Tibial nerve (tissue), 4 donors: ENCODE measurements around the gene GPBP1. TPM values are rescaled to one million over a fixed set of nuclear protein-coding genes. Genes with fewer than 3 reads are reported as not detected.

Experiments used
- DNase-seq, 2 donors: peaks; one replicate each; pipeline ENCODE4 v3.0.0-alpha.2; 2019; ENCODE audit warnings: low spot score in 2 of 2
- H3K27ac ChIP-seq, 4 donors: fragments of 200-600 bp; sonication (generic) in 3 of 4; one replicate each; pipeline ENCODE4 v1.5.1; 2017 to 2019; ENCODE audit warnings: mild to moderate bottlenecking in 1 of 4
- H3K27me3 ChIP-seq, 2 donors: fragments of 200-600 bp; sonication (generic) in 1 of 2; one replicate each; pipeline versions ENCODE4 v1.5.1 to v1.6.0; 2017 to 2019
- H3K36me3 ChIP-seq, 3 donors: fragments of 200-600 bp; sonication (generic); one replicate each; pipeline ENCODE4 v1.5.1; 2018 to 2019
- H3K4me1 ChIP-seq, 4 donors: fragments of 200-600 bp; sonication (generic) in 3 of 4; one replicate each; pipeline ENCODE4 v1.5.1; 2017 to 2019
- H3K4me3 ChIP-seq, 4 donors: fragments of 200-600 bp; sonication (generic) in 3 of 4; one replicate each; pipeline ENCODE4 v1.5.1; 2017 to 2019; ENCODE audit warnings: mild to moderate bottlenecking in 1 of 4, moderate library complexity in 1 of 4
- H3K9me3 ChIP-seq, 4 donors: fragments of 200-600 bp; sonication (generic) in 3 of 4; one replicate each; pipeline ENCODE4 v1.5.1; 2017 to 2019
- EP300 ChIP-seq, 2 donors: sonication (generic); formaldehyde crosslinking; IDR thresholded peaks; one replicate each; pipeline ENCODE4 v1.6.1; 2017; ENCODE audit warnings: antibody characterized with exemption in 2 of 2, mild to moderate bottlenecking in 1 of 2
- POLR2A ChIP-seq, 2 donors: fragments of 450-650 bp; IDR thresholded peaks; one replicate each; pipeline ENCODE4 v1.6.1; 2017; ENCODE audit warnings: antibody characterized with exemption in 2 of 2, mild to moderate bottlenecking in 2 of 2, moderate library complexity in 2 of 2
- WGBS, 2 donors: methylation state at CpG; one replicate each; pipeline ENCODE4 v1.1.5; 2018; 5-methylcytosine and 5-hydroxymethylcytosine counted together
- total RNA-seq, 4 donors: library from RNA; depleted of rRNA; stranded (reverse); fragments of >200 nt; gene quantifications; one replicate each; pipeline ENCODE4 v1.1.0, GENCODE V29; 2016
- TF ChIP-seq, protein P1 (sequence below), 5 experiments: fragments of 200-600 bp in 3 of 5; fragments of 450-650 bp in 2 of 5; sonication (generic) in 3 of 5; IDR thresholded peaks; one replicate each; pipeline ENCODE4 v1.5.1; 2016 to 2019; ENCODE audit warnings: antibody characterized with exemption in 5 of 5, mild to moderate bottlenecking in 3 of 5, moderate library complexity in 2 of 5

Gene GPBP1
- total RNA-seq, 4 donors from 2014 or later = 74.3 to 107 (median 84.9) TPM

DNA sequence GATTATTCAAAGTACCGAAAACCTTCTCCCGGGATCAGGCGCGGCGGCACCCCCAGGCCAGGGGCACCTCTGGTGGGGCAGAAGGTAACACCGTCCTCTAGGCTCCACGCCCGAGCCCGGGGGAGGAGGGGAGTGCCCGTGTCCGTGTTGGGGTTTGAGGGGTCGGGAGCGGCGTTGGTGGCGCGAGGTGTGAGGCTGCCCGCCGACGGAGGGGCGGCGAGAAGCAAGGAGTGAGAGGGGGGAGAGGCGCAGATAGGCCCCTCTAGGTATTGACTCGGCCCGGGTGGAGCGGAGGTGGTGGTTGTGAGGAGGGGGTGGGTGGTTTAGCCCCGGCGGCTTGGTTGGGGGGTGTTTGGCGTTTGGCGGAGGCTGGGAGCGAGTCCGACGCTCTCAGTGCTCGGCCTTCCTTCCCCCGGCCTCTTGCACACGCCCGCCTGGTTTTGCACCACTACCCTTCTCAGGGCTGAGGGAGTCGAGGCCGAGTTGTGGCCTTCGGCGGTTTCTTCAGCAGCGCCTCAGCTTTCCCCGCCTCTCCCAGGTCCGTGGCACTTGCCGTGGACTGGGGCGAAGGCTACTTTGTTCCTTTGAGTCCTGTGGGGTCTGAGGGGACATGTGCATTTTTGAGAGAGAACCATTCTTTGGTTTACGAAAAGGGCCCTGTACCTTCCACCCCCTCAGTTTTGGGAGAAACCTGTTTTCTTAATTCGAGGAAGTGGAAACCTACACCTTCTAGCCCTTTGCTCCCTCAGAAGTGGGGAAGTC lies 450 bp downstream of the GPBP1 start:
- peak overlapping the region; percentile 81 to 98 (median 85) for H3K4me3 ChIP-seq
- H3K27me3 ChIP-seq = no peaks in the 10 kb centered on the region
- no peaks in the 10 kb centered on the region for H3K9me3 ChIP-seq
- H3K27ac ChIP-seq = peak overlapping the region; percentile 98 to 100 (median 99)
- 0% methylated on average over 33 to 47 of the region's 47 CpGs for WGBS, 2 donors
- no peak for DNase-seq
- H3K4me1 ChIP-seq = peaks cover 0 to 44% (median 22%) of the 10 kb centered on the region in 4 donors
- no peak for TF ChIP-seq POLR2A (IDR thresholded peaks at IDR 0.05)
- TF ChIP-seq, protein P1, sequence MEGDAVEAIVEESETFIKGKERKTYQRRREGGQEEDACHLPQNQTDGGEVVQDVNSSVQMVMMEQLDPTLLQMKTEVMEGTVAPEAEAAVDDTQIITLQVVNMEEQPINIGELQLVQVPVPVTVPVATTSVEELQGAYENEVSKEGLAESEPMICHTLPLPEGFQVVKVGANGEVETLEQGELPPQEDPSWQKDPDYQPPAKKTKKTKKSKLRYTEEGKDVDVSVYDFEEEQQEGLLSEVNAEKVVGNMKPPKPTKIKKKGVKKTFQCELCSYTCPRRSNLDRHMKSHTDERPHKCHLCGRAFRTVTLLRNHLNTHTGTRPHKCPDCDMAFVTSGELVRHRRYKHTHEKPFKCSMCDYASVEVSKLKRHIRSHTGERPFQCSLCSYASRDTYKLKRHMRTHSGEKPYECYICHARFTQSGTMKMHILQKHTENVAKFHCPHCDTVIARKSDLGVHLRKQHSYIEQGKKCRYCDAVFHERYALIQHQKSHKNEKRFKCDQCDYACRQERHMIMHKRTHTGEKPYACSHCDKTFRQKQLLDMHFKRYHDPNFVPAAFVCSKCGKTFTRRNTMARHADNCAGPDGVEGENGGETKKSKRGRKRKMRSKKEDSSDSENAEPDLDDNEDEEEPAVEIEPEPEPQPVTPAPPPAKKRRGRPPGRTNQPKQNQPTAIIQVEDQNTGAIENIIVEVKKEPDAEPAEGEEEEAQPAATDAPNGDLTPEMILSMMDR (IDR thresholded peaks at IDR 0.05) = peak in 2 of 5 experiments; percentile 30 to 38
- no peaks in the 10 kb centered on the region for H3K36me3 ChIP-seq

DNA sequence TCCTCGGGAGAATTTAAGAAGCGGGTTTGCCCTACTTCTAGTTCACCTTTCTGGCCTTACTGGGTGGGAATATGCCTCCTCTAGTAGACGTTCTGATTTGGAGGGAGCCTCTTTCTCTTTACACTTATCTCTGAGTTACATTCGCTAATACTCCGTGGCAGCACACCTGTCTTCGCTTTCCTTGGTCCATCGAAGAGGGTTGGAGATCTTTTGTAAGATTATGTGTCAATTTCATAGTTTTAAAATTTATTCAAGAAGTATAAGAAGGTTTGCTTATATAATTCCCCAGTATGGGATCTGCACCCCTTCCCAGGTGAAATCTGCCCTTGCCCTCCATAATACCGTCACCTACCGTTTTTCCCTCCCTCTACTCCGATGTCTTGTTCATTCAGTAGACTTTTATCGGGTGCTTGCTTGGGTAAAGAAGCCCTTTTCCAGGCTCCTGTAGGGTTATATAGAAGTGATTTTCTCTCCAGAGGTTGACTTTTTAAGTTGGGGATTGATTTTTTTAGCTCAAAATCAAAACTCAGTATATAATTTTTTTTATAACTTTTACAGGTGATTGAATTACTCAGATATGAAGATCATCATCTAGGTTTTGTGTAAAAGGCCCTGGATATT lies 1.1 kb downstream of the GPBP1 start:
- TF ChIP-seq, protein P1 (IDR thresholded peaks at IDR 0.05) = no peak
- TF ChIP-seq POLR2A (IDR thresholded peaks at IDR 0.05) (no peak), EP300 (IDR thresholded peaks at IDR 0.05) (no peak)
- H3K36me3 ChIP-seq = no peaks in the 10 kb centered on the region
- H3K27me3 ChIP-seq = no peaks in the 10 kb centered on the region
- peaks cover 0 to 51% (median 27%) of the 10 kb centered on the region in 4 donors for H3K4me1 ChIP-seq
- no peaks in the 10 kb centered on the region for H3K9me3 ChIP-seq
- peak overlapping the region; percentile 81 to 98 (median 85) for H3K4me3 ChIP-seq
- 1 to 2% methylated on average over 11 of the region's 11 CpGs for WGBS, 2 donors
- DNase-seq = no peak
- H3K27ac ChIP-seq = peak overlapping the region; percentile 98 to 100 (median 99)

DNA sequence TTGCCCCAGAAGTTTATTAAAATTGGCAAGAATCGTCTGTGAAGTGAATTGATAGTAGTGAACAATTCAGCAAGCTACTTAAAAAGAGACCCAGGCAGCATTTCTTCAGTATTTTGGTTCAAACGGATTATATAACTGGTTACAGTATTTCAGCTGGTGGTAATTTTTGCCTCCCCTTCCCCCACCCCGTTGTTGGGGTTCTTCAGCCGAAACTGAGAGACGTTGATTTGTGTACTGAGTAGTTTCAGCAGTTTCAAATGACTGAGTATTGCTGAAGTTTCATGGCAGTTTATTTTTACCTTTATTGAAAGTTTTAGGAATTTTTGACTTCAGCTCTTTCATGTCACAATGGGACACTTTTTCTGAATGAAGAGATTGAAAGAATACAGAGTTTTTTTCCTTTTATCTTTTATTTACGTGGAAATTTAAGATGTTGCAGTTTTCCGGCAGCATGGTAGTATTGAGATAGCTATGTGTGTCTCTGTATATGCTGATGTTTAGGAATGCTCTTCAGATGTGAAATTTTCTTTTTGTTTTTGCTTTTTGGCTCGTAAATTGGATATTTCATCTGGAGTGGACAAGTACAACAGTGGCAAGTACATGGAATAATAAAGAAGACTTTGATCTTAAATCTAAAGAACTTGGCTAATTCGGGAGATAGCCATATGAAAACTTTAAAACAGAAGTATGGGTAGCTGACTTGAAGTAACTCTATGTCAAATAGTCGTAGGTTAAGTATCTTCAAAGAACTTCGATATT lies 1.9 kb downstream of the GPBP1 start:
- WGBS, 2 donors = 3% methylated on average over 11 of the region's 11 CpGs
- DNase-seq = no peak
- Histone ChIP-seq H3K4me1 (peaks cover 0 to 59% (median 33%) of the 10 kb centered on the region in 4 donors), H3K27ac (peak overlapping the region; percentile 98 to 100 (median 99)), H3K27me3 (no peaks in the 10 kb centered on the region), H3K36me3 (no peaks in the 10 kb centered on the region), H3K4me3 (peak overlapping the region; percentile 81 to 98 (median 85)), H3K9me3 (no peaks in the 10 kb centered on the region)
- TF ChIP-seq EP300 (IDR thresholded peaks at IDR 0.05) = no peak
- no peak for TF ChIP-seq POLR2A (IDR thresholded peaks at IDR 0.05)
- TF ChIP-seq, protein P1 (IDR thresholded peaks at IDR 0.05) = no peak

DNA sequence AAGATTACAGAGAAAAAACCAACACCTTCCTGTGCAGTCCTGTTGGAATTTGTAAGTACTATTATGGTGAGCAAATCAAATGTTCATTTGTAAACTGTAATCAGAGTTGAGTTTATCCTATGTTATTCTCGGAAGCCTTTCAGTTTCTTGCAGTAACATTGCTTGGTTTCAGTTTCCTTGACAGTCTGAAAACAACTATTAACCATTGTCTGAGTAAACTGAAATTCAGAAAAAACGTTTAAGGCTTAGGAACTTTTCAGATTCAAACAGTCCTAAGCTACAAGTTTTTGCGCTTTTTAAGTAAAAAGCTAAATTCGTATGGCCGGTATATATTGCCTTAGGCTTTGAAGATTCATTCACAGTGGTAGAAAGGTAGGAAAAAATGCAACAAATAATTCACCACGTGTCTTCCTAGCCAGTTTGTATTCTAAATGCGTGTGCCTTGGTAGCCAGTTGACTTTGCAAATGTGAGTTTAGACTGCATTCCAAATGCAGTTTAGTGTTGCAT lies 2.5 kb downstream of the GPBP1 start:
- no peaks in the 10 kb centered on the region for H3K27me3 ChIP-seq
- WGBS, 2 donors = 2 to 4% methylated on average over 7 of the region's 7 CpGs
- TF ChIP-seq POLR2A (IDR thresholded peaks at IDR 0.05) (no peak), EP300 (IDR thresholded peaks at IDR 0.05) (no peak)
- TF ChIP-seq, protein P1 (IDR thresholded peaks at IDR 0.05) = no peak
- H3K9me3 ChIP-seq = no peaks in the 10 kb centered on the region
- no peak for DNase-seq
- H3K4me3 ChIP-seq = peak overlapping the region; percentile 81 to 98 (median 85)
- H3K4me1 ChIP-seq = peaks cover 0 to 65% (median 35%) of the 10 kb centered on the region in 4 donors
- peak overlapping the region; percentile 98 to 100 (median 99) for H3K27ac ChIP-seq
- no peaks in the 10 kb centered on the region for H3K36me3 ChIP-seq
